Left ventricle myocardium superior (tissue), 1 donor: ENCODE measurements around the gene SMARCD2. TPM values are rescaled to one million over a fixed set of nuclear protein-coding genes. Genes with fewer than 3 reads are reported as not detected.
A peak's percentile ranks its signal among the peaks of the same experiment; 100 is the strongest.
"Not testable (repeated sequence)": the region's sequence is repeated elsewhere in the genome, so short reads cannot be mapped to it uniquely, and the experiment has no call there.

Experiments used
- ATAC-seq: fragments of 200-7000 bp; cut with Tn5 transposase; one replicate; pipeline ENCODE4 v1.9.1; 2020; ENCODE audit warnings: mild to moderate bottlenecking, moderate library complexity
- DNase-seq: peaks from one replicate; pipeline ENCODE4 v3.0.0-alpha.2; 2020
- intact Hi-C: fragments of 100-400 bp; cut with micrococcal nuclease; formaldehyde crosslinking; loops from one replicate; pipeline ENCODE4 v1.11.0; 2022
- long read RNA-seq: library from polyadenylated mRNA; unstranded; transcript quantifications from one replicate; pipeline ENCODE4 v2.0.0, GENCODE V29; 2021
- total RNA-seq: library from RNA; stranded (reverse); fragmentation: NEBNext Ultra II Directional; extraction: Animal tissue kit (Norgen Biotek cat#: 25700); gene quantifications from one replicate; pipeline ENCODE4 v1.2.1, GENCODE V29; 2021
- donor health status: DM: no; HTN: yes; CAD: no; lungs with severe emphysema.

Gene SMARCD2
- 28.4 TPM for total RNA-seq
- long read RNA-seq, transcript SMARCD2-203 (13 exons, 2,716 nt) = major isoform, 31 of 43 reads
- long read RNA-seq, partial matches to known transcripts = 6 of 43 reads
- long read RNA-seq, other reads (novel, unspliced or antisense) = 5 of 43 reads

GRCh38 chr17:63842540-63843386 is at the start of gene SMARCD2:
SMARCD2 (minus strand) TSS chr17:63842685; CDS start chr17:63842674, 11 bp downstream.
- peak; percentile 79 for ATAC-seq
- DNase-seq = peak; percentile 99
- intact Hi-C loops = no loop called here

GRCh38 chr17:63889026-63889848 is 46.8 kb upstream of the SMARCD2 start:
- ATAC-seq (peak; percentile 82), DNase-seq (peak; percentile 33)
- intact Hi-C loops = not testable (repeated sequence)

DNA sequence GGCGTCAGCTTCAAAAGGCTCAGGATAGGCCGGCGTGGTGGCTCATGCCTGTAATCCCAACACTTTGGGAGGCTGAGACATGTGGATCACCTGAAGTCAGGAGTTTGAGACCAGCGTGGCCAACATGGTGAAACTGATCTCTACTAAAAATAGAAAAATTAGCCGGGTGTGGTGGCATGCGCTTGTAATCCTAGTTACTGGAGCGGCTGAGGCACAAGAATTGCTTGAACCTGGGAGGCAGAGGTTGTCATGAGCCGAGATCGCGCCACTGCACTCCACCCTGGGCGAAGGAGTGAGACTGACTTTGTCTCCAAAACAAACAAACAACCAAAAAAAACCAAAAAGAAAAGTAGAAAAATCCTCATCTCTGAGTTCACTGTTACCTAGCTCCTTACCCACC is 42.6 kb upstream of the SMARCD2 start:
- intact Hi-C loops, DNase-seq, ATAC-seq: not testable (repeated sequence)

DNA sequence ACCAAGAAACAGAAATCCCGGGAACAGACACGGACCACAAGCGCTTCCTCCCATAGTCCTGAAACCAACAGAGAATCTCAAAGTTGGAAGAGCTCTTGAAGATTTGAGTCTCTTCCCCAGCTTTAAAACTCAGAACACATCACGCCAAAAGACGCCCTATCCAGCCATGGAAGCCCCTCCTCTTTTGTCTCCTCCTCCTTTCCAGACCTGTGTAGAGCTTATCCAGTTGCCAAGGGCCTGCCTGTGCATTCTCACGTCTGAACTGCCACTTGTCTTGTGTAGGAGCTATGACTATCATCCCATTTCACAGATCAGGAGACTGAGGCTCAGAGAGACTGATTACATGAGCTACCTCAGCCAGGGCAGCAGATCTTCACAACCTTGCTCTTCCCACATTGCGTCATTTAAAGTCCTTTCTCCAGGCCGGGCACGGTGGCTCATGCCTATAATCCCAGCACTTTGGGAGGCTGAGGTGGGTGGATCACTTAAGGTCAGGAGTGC is 40.2 kb upstream of the SMARCD2 start:
- DNase-seq, ATAC-seq, intact Hi-C loops: not testable (repeated sequence)

GRCh38 chr17:63881935-63882601 is 39.6 kb upstream of the SMARCD2 start, which contains the start of gene GH2:
GH2 (minus strand) TSS chr17:63881944; CDS start chr17:63881801, 143 bp downstream.
- ATAC-seq (peak; percentile 78), DNase-seq (no peak)
- intact Hi-C loops = no loop called here

GRCh38 chr17:63881337-63881736 is 38.9 kb upstream of the SMARCD2 start:
- intact Hi-C loops = not testable (repeated sequence)
- ATAC-seq (peak; percentile 80), DNase-seq (peak; percentile 58)

- intact Hi-C loops = no loop called here
- DNase-seq = no peak
- no peak for ATAC-seq
Measured at GRCh38 chr17:63880706-63881105, 38.2 kb upstream of the SMARCD2 start.

GRCh38 chr17:63878413-63878812 is 35.9 kb upstream of the SMARCD2 start:
- intact Hi-C loops, DNase-seq, ATAC-seq: not testable (repeated sequence)

DNA sequence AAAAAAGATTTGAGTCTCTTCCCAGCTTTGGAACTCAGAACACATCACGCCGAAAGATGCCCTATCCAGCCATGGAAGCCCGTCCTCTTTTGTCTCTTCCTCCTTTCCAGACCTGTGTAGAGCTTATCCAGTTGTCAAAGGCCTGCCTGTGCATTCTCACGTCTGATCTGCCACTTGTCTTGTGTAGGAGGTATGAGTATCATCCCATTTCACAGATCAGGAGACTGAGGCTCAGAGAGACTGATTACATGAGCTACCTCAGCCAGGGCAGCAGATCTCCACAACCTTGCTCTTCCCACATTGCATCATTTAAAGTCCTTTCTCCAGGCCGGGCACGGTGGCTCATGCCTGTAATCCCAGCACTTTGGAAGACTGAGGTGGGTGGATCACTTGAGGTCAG is 32.2 kb upstream of the SMARCD2 start:
- DNase-seq, intact Hi-C loops, ATAC-seq: not testable (repeated sequence)

GRCh38 chr17:63874061-63874626 is 31.7 kb upstream of the SMARCD2 start:
- DNase-seq, intact Hi-C loops, ATAC-seq: not testable (repeated sequence)

DNA sequence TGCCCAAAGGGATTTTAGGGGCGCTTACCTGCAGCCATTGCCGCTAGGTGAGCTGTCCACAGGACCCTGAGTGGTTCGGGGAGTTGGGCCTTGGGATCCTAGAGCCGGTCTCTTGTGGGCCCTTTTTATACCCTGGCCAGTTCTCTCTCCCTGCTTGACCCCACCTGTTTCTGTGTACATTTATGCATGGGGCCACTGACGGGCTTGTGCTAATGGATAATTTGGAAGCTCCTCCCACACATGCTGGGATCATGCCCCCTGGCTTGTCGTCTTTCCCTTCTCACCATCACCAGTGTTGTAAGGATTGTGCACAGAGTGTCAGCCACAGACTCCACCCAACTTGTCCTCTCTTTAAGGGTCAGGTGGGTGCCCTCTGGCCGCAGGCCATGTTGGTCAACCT is 31.1 kb upstream of the SMARCD2 start, which contains the start of gene CSH2:
TSS of gene CSH2 (minus strand) at position 101 of the 400 bp plus-strand sequence. CDS start at position 38, 63 bp downstream.
- ATAC-seq, DNase-seq, intact Hi-C loops: not testable (repeated sequence)

- intact Hi-C loops, ATAC-seq, DNase-seq: not testable (repeated sequence)
Measured at GRCh38 chr17:63871646-63872365, 29.3 kb upstream of the SMARCD2 start.

DNA sequence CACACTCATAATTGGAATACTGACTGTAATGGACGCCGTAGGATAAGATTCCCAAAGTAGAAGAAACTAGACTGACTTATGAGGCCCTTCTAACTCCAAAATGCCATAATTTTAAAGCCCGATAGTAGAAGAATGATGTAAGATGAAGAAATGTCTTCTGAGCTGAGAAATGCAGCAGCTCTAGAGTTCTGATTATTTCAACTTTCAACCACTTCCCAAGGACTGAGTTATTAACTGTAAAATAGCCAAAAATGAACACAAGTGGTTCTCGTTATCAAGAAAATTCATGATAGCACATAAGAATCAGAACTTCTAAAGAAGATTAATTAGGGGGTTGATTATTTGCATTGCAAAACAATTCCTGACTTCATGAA is 27.8 kb upstream of the SMARCD2 start:
- ATAC-seq, DNase-seq, intact Hi-C loops: not testable (repeated sequence)

GRCh38 chr17:63869491-63870291 is 27.2 kb upstream of the SMARCD2 start:
- intact Hi-C loops, ATAC-seq, DNase-seq: not testable (repeated sequence)

GRCh38 chr17:63866625-63867024 is 24.1 kb upstream of the SMARCD2 start:
- intact Hi-C loops, DNase-seq: not testable (repeated sequence)
- peak; percentile 36 for ATAC-seq

- intact Hi-C loops = no loop called here
- ATAC-seq (no peak), DNase-seq (no peak)
Measured at GRCh38 chr17:63859257-63859656, 16.8 kb upstream of the SMARCD2 start.

DNA sequence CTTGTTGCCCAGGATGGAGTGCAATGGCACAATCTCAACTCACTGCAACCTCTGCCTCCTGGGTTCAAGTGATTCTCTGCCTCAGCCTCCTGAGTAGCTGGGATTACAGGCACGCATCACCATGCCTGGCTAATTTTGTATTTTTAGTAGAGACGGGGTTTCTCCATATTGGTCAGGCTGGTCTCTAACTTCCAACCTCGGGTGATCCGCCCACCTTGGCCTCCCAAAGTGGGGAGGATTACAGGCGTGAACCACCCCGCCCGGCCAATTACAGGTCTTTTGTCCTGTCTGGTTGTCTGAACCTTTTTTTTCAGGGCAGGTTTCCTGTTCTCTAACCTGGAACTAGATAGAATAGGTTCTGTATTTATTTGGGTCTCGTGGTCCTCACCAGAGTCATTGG is 13.9 kb upstream of the SMARCD2 start:
- ATAC-seq, DNase-seq, intact Hi-C loops: not testable (repeated sequence)
